Measurements from ENCODE around the gene SNAP25. TPM values are rescaled to one million over a fixed set of nuclear protein-coding genes. Genes with fewer than 3 reads are reported as not detected.

SNAP25 gene
- polyA plus RNA-seq (ENCODE audit: low read depth in 6 of 6), result under 1 TPM in 2 of 6 donors, not detected in 4; 0.23 to 0.44 TPM

DNA sequence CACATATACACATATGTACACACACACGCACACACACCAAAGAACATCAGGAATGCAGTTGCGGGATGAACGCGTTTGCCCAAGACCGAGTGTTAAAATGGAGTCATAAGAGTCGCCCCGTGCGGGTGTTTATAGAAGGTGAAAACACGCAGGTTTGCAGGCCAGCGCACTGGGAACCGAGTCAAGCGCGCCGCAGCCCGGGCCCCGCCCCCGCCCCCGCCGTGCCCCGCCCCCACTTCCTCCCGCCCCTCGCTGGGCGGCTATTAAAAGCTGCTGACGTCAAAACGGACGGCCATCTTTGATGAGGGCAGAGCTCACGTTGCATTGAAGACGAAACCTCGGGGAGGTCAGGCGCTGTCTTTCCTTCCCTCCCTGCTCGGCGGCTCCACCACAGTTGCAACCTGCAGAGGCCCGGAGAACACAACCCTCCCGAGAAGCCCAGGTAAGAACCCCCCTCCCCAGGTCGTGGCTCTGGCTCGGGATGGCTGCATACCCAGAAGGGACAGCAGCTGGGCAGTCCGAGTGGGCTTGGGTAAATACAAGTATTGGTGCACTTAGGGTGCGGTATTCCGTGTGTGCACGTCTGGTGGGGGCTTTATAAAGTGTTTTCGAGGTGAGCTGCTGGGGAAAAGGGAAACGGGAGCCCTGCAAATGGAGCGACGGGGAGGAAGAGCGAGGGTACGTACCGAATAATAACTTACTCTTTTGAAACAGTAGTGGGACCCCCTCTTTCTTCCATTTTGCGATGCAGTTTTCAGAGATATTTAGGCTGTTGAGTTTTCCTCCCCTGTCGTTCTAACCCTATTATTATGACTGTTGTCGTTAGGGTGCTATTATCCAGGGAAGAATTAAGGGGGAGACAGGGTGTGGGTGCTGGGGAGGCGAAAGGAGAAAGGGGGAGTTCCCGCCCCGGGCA lies at the start of gene SNAP25:
TSS of gene SNAP25 (plus strand) at position 295 of the 916 bp plus-strand sequence. CDS start 56,662 bp downstream, outside the sequence.
- Mint-ChIP-seq H3K9me3 (peaks cover 4 to 29% (median 18%) of the 10 kb centered on the region in 7 donors), H3K4me1 (peaks cover 13 to 19% (median 16%) of the 10 kb centered on the region in 3 donors), H3K27ac (peak within 1 kb of the TSS in 3 of 6 donors; percentile 15 to 79 (median 60)), H3K36me3 (peaks cover 0 to 14% of the 10 kb centered on the region in 2 donors), H3K4me3 (peak within 1 kb of the TSS; percentile 72 to 88 (median 80)), H3K27me3 (peaks cover 63 to 69% (median 67%) of the 10 kb centered on the region in 3 donors)
- ATAC-seq (ENCODE audit: low read depth in 2 of 2) (peak; percentile 60 to 67), DNase-seq (peak; percentile 31)

- DNase-seq (no peak), ATAC-seq (ENCODE audit: low read depth in 2 of 2) (no peak)
- Mint-ChIP-seq H3K4me1 (peaks cover 4 to 12% (median 6%) of the 10 kb centered on the region in 3 donors), H3K27me3 (peaks cover 33 to 60% (median 41%) of the 10 kb centered on the region in 3 donors), H3K27ac (no peak overlapping the region), H3K36me3 (peaks cover 0 to 7% of the 10 kb centered on the region in 2 donors), H3K4me3 (no peak overlapping the region), H3K9me3 (peaks cover 2 to 30% (median 5%) of the 10 kb centered on the region in 7 donors)
Measured at GRCh38 chr20:10169752-10170151, 48.9 kb upstream of the SNAP25 start.

DNA sequence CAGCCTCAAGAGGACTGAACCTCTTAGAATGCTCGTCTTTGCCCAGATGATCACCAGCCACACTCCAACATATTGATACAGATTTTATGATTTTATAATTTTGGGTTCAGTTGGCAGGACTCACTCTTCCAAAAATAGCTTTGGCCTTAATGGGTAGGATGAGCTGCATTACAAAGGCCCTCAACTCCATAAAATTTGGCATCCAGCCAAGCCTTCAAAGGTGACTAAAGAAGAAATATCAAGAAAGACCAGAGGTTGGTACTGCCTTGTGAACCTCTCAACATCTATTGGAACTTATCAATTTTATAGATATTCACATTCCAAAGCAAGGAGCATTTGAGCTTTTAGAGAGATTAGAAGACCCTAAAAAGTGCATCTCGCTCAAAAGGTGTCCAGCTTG lies 48.4 kb upstream of the SNAP25 start:
- peaks cover 2 to 30% (median 5%) of the 10 kb centered on the region in 7 donors for H3K9me3 Mint-ChIP-seq
- DNase-seq (no peak), ATAC-seq (ENCODE audit: low read depth in 2 of 2) (no peak)
- H3K4me1 Mint-ChIP-seq, result peaks cover 4 to 12% (median 6%) of the 10 kb centered on the region in 3 donors
- no peak overlapping the region for H3K4me3 Mint-ChIP-seq
- peaks cover 0 to 7% of the 10 kb centered on the region in 2 donors for H3K36me3 Mint-ChIP-seq
- H3K27me3 Mint-ChIP-seq, result peaks cover 33 to 60% (median 41%) of the 10 kb centered on the region in 3 donors
- no peak overlapping the region for H3K27ac Mint-ChIP-seq

GRCh38 chr20:10171864-10172751 lies 46.5 kb upstream of the SNAP25 start:
- peak overlapping the region in 6 of 8 donors; percentile 48 to 74 (median 58) for H3K4me3 Mint-ChIP-seq
- ATAC-seq (ENCODE audit: low read depth in 2 of 2), result no peak
- H3K36me3 Mint-ChIP-seq, result peaks cover 0 to 7% of the 10 kb centered on the region in 2 donors

DNA sequence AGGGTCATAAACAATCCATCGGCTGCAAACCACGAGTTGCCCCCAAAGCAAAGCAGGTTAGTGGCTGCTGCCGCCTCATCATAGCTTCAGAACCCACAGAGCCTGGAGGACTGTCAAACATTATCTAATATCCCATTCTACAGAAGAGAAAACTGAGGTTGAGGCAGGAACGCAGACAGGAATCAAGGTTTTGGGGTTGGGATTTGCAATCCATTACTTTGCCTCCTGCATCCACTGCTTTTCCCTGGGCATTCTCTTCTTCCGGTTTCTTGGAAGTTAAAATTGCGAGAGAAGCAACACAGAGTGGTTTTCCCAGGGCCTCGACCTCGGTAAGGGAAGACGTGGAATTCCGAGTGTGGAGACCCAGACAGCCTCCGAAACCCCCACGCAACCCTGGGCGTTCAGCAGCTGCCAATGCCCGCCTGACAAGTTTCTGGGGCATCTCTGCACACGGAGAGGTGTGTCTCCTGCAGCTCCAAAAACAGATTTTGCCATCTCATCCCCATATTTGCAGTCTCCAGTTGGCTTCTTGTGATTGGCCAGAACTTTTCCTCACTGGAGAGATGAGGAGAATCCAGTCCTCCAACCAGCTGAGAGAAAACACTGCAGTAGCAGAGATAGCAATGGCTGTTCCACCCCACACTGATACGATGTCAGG lies 45.5 kb upstream of the SNAP25 start:
- H3K4me3 Mint-ChIP-seq, result peak overlapping the region in 3 of 8 donors; percentile 3 to 74 (median 54)
- ATAC-seq (ENCODE audit: low read depth in 2 of 2), result no peak
- H3K27me3 Mint-ChIP-seq, result peaks cover 40 to 60% (median 53%) of the 10 kb centered on the region in 3 donors
- peaks cover 0 to 7% of the 10 kb centered on the region in 2 donors for H3K36me3 Mint-ChIP-seq
- H3K4me1 Mint-ChIP-seq, result peaks cover 4 to 12% (median 6%) of the 10 kb centered on the region in 3 donors
- no peak overlapping the region for H3K27ac Mint-ChIP-seq
- DNase-seq, result no peak
- peaks cover 0 to 16% (median 3%) of the 10 kb centered on the region in 7 donors for H3K9me3 Mint-ChIP-seq

More at GRCh38 chr20:10171864-10172751, 46.5 kb upstream of the SNAP25 start:
- Mint-ChIP-seq H3K27me3 (peaks cover 40 to 58% (median 53%) of the 10 kb centered on the region in 3 donors), H3K9me3 (peaks cover 2 to 24% (median 5%) of the 10 kb centered on the region in 7 donors), H3K4me1 (peaks cover 4 to 12% (median 6%) of the 10 kb centered on the region in 3 donors), H3K27ac (no peak overlapping the region)
- DNase-seq, result no peak

DNA sequence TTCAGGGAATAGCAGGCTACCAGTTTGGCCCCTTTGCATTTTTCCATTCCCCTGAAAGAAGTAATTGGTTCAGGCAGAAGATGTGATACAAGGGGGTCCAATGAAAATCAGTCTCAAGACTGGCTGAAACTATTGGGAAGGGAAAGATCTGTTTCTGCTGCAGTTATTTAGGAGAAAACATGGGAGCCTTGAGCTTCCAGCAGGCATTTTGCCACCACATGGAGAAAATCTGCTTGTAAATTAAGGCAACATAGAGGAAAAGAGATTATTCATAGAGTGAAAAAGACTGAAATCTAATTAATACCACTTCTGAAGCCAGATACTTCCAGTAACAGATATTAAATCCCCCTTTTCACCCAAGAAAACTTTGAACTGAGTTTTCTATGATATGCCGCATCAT lies 44.2 kb upstream of the SNAP25 start:
- H3K9me3 Mint-ChIP-seq, result peaks cover 0 to 7% (median 3%) of the 10 kb centered on the region in 7 donors
- ATAC-seq (ENCODE audit: low read depth in 2 of 2) (no peak), DNase-seq (no peak)
- H3K36me3 Mint-ChIP-seq, result peaks cover 0 to 7% of the 10 kb centered on the region in 2 donors
- H3K27me3 Mint-ChIP-seq, result peaks cover 35 to 61% (median 53%) of the 10 kb centered on the region in 3 donors
- peaks cover 4 to 12% (median 6%) of the 10 kb centered on the region in 3 donors for H3K4me1 Mint-ChIP-seq
- no peak overlapping the region for H3K4me3 Mint-ChIP-seq
- H3K27ac Mint-ChIP-seq, result no peak overlapping the region

GRCh38 chr20:10177326-10177725 lies 41.3 kb upstream of the SNAP25 start:
- H3K27ac Mint-ChIP-seq, result no peak overlapping the region
- peaks cover 27 to 45% (median 35%) of the 10 kb centered on the region in 3 donors for H3K27me3 Mint-ChIP-seq
- no peak for DNase-seq
- no peak for ATAC-seq (ENCODE audit: low read depth in 2 of 2)
- peaks cover 0 to 4% of the 10 kb centered on the region in 2 donors for H3K36me3 Mint-ChIP-seq
- H3K4me1 Mint-ChIP-seq, result peaks cover 3 to 6% (median 4%) of the 10 kb centered on the region in 3 donors
- no peak overlapping the region for H3K4me3 Mint-ChIP-seq
- H3K9me3 Mint-ChIP-seq, result no peaks in the 10 kb centered on the region

- Mint-ChIP-seq H3K27me3 (peaks cover 21 to 38% (median 27%) of the 10 kb centered on the region in 3 donors), H3K4me1 (no peaks in the 10 kb centered on the region), H3K27ac (no peak overlapping the region), H3K36me3 (no peaks in the 10 kb centered on the region), H3K9me3 (peaks cover 0 to under 1% (median 0%) of the 10 kb centered on the region in 7 donors), H3K4me3 (no peak overlapping the region)
- no peak for DNase-seq
- ATAC-seq (ENCODE audit: low read depth in 2 of 2), result no peak
Measured at GRCh38 chr20:10178091-10178490, 40.5 kb upstream of the SNAP25 start.

- Mint-ChIP-seq H3K36me3 (no peaks in the 10 kb centered on the region), H3K4me1 (no peaks in the 10 kb centered on the region), H3K4me3 (no peak overlapping the region), H3K27ac (no peak overlapping the region), H3K9me3 (peaks cover 0 to 4% (median 0%) of the 10 kb centered on the region in 7 donors), H3K27me3 (peaks cover 19 to 30% (median 22%) of the 10 kb centered on the region in 3 donors)
- ATAC-seq (ENCODE audit: low read depth in 2 of 2) (no peak), DNase-seq (no peak)
Measured at GRCh38 chr20:10178727-10179313, 39.8 kb upstream of the SNAP25 start.

DNA sequence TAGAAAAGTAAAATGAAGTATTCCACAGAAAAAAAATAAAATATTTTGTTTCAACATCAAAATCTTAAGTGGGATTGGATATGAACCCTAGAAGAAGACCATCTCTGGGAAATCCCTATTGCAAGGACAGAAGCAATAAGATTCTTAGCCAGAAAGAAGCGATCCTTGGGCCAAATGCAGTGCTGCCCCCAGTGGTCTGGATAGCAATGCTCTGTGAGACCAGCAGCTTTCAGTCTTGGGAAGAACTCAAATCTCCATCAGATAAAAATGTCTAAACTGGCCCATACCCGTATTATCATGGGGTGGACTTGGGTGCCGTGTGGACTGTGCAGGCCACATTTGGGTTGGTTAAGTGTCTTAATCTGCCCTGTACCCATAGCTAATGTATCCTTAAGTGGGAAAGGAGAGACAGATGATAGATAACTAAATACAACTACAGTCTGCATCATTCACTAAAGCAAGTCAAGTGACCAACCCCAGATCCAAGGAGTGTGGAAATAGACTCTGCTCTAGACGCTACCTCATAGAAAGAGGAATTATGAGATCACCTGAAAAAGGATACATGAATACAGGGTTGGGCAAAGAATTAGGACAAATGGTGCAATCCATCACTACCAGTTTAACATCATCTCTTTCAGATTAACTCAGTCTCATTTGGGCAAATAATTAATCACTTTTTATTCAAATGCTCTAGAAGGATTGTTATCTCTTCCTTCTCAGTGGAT lies 38.9 kb upstream of the SNAP25 start:
- Mint-ChIP-seq H3K27me3 (peaks cover 13 to 22% (median 16%) of the 10 kb centered on the region in 3 donors), H3K4me1 (no peaks in the 10 kb centered on the region), H3K9me3 (peaks cover 0 to 5% (median 0%) of the 10 kb centered on the region in 7 donors), H3K4me3 (no peak overlapping the region), H3K27ac (no peak overlapping the region), H3K36me3 (no peaks in the 10 kb centered on the region)
- ATAC-seq (ENCODE audit: low read depth in 2 of 2), result no peak
- DNase-seq, result no peak

DNA sequence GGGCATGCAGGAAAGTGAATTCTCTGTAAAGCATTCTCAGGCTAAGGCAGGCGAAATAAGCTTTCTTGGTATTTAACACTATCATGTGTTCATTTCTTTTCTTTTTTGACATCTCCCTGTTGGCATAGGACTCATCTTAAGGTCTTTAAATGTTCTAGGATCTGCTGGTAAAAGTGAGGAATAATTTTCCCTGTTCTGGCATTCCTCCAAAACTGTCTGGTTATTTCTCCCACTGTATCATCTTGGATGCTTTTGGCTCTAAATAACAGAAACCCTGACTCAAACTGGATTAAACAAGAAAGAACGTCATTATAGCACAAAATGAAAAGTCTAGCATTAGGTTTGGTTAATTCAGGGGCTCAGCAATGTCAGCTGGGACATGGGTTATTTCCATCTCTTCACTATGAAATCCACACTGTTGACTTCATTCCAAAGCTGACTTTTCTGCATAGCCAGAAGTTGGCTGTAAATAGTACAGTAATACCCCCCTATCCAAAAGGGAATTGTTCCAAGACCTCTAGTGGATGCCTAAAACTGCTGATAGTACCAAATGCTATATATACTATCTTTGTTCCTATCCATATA lies 37.9 kb upstream of the SNAP25 start:
- no peak for DNase-seq
- peak overlapping the region in 1 of 6 donors; percentile 66 for H3K27ac Mint-ChIP-seq
- no peak overlapping the region for H3K4me3 Mint-ChIP-seq
- H3K9me3 Mint-ChIP-seq, result peaks cover 0 to 14% (median 6%) of the 10 kb centered on the region in 7 donors
- ATAC-seq (ENCODE audit: low read depth in 2 of 2), result no peak
- H3K27me3 Mint-ChIP-seq, result peaks cover 12 to 22% (median 21%) of the 10 kb centered on the region in 3 donors
- no peaks in the 10 kb centered on the region for H3K36me3 Mint-ChIP-seq
- H3K4me1 Mint-ChIP-seq, result no peaks in the 10 kb centered on the region

Data from naive B cell (primary cell).